NCI-H1694 (cell line): Measurements from ENCODE around the gene POTEB3.
"Not testable (repeated sequence)": the region's sequence is repeated elsewhere in the genome, so short reads cannot be mapped to it uniquely, and the experiment has no call there.

Experiments
- DNase-seq: peaks from one replicate; lab custom pipeline; 2025; lab: John Stamatoyannopoulos, UW

Gene POTEB3

DNA sequence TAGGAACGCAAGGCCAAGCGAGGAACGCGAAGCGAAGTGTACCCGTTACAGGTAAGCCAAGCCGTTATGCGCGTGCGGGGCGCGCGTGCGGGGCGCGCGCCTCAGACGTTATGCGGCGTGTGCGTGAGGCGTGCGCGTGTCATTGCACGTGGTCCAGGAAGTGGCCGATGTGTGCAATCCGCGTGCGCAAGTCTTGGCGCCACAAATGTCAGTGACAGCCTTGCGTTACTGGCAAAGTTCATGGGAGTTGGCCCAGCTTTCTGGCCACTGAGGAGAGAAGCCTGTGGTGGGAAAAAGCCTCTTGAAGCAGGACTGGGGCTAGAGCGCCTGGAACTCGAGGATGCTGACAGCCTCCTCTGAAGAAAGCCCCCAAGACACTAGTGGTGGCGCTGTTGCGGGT is at the start of gene POTEB3:
POTEB3 (minus strand) TSS at position 101 of the 400 bp plus-strand sequence. CDS start 488 bp downstream, outside the sequence.
- not testable (repeated sequence) for DNase-seq

DNA sequence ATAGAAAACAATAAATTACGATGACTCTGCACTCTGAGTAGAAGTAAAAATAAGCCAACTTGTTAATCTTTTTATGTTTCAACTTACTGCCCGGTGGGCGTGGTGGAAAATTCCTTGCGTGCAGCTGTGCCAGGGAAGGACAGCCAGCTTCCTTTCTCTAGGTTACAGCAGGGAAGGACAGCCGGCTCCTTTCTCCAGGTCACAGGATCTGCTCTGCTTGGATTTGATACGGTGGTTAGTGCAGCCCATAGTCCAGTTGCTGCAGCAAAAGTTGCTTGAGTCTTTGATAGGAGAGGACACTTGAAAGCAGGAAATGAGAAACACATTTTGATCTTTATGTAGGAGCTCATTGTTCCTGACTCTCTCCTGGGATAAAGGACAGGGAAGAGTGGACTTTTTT is 13.4 kb upstream of the POTEB3 start:
- DNase-seq: not testable (repeated sequence)

DNA sequence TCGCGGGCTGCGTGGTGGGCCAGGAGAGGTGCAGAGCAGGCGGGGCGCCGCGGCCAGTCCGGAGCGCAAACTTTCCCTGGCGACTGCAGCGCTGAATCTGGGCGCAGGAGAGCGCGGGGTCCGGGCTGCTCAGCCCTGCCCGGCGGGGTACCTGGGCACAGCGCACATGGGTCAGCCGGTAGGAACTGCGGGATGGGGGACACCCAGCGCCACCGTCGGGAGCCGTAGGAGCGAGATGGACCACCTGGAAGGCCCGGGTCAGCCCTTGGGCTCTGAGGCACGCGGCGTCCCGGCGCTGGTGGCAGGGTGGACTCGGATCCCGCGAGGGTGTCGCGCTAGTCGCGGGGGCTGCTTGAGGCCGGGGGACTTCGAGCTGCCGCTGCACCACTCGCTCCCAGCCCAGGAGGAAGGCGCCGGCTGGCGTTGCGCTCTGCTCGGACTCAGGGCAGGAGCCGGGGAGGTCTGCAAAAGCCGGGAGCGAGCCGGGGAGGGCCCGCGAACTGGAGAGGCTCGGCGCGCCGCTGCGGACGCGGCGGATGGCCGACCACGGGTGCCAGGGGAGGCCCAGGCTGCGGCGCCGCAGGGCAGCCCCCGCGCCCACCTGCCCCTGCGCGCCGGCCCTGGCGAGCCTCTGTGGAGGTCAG is 11.7 kb upstream of the POTEB3 start:
- not testable (repeated sequence) for DNase-seq

- not testable (repeated sequence) for DNase-seq
Observed at GRCh38 chr15:21451487-21451886, 11.2 kb upstream of the POTEB3 start.

- DNase-seq: not testable (repeated sequence)
Observed at GRCh38 chr15:21407366-21407765, 32.9 kb downstream of the POTEB3 start.

- DNase-seq: not testable (repeated sequence)
Observed at GRCh38 chr15:21401531-21401930, 38.8 kb downstream of the POTEB3 start.

DNA sequence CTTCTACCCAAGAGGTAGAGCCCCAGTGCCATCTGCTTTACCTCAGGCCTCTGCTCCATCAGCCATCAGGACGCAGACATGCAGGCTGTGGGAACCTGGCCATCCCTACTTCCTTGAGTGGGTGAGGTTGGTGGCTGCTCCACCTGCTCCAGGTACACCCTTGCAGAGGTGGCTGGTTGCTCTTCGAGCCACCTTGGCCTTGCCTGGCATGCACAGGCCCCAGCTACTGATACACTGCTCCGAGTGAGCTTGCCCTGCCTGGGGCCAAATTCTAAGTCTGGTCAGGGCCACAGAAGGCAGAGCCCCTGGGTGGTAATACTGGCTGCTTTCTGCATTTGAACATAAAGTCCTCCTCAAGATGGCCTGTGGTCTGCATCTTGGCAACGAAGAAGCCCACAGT is 41.2 kb downstream of the POTEB3 start:
- DNase-seq: not testable (repeated sequence)

DNA sequence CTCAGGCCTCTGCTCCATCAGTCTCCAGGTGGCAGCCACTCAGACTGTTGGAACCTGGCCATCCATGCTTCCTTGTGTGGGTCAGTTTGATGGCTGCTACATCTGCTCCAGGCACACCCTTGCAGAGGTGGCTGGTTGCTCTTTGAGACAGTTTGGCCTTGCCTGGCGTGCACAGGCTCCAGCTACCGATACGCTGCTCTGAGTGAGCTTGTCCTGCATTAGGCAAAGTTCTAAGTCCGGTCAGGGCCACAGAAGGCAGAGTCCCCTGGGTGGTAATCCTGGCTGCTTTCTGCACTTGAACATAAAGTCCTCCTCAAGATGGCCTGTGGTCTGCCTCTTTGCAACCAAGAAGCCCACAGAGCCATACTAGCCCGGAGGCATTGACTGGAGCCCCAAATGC is 41.8 kb downstream of the POTEB3 start:
- not testable (repeated sequence) for DNase-seq

DNA sequence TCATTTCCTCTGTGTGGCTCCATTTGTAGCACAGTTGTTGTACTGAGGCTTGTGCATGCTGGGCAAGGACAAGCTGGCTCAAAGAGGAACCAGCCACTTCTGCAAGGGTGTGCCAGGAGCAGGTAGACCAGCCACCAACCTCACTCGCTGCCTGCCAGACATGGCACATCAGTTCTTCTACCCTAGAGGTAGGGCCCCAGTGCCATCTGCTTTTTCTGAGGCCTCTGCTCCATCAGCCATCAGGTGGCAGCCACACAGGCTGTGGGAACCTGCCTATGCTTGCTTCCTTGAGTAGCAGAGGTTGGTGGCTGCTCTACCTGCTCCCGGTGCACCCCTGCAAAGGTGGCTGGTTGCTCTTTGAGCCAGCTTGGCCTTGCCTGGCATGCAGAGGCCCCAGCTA is 42.6 kb downstream of the POTEB3 start:
- DNase-seq: not testable (repeated sequence)

GRCh38 chr15:21397186-21397585 is 43.1 kb downstream of the POTEB3 start:
- DNase-seq: not testable (repeated sequence)

DNA sequence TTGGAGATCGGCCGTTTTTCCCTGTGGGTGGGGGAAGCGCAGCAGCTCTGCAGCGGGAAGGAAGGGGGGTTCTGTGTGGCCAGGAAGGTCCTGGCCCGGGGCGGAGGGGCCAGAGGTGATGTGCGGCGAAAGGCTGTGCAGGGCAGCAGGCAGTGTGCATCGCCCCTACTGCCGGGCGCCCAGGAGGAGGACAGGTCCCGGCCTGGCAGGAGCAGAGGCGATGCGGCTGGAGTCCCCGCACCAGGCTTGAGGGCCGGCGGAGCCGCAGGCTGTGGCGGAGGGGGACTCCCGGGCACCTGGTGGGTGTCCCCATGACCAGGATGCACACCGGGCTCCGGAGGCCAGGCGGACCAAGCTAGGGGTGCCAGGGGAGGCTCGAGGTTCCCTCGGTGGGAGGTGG is 54.3 kb downstream of the POTEB3 start:
- DNase-seq: not testable (repeated sequence)

DNA sequence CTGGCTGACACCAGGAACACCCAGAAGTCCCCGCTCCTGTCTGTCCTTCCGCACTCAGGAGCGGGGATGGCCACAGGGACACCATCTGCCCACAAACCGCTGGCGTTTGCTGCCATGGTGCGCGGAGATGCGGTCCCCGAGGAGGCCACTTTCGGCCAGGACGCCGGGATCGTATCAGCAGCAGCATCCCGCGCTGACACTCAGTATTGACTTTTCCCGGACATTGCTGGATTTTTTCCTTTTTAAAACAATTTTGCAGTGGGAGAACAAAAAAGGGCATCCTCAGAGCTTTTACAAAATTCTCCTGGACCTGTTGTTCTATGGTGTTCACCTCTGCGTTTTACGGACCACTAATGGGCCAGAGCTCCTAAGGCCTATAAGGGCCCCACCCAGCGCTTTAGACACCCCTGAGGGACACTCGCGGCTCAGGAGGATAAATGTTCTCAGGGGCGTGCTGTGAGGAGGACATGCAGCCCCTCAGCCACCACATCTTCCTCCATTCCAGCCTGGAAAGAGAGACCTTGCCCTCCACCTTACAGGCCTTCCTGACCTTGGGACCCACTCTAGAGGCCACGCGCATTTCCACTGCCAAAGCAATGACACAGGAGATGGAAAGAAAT is 56.3 kb downstream of the POTEB3 start:
- not testable (repeated sequence) for DNase-seq

DNA sequence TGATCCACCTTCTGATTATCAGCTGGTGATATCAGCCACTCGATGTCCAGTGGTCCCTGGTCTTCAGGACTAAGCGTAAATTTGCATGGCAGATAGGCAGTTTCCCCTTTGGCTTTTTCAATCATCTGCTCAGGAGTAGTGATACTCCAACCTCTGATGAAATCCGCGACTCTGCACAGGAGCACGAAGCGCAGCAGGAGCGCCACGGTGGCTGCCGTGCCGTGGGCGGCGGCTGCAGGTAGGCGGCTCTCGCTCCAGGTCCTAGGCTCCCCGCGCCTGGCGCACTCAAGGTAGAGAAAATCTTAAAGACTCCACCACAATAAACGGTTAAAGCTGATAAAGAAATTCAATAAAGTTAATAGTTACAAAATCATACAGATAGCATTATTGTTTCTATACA is 66.6 kb downstream of the POTEB3 start:
- not testable (repeated sequence) for DNase-seq

DNA sequence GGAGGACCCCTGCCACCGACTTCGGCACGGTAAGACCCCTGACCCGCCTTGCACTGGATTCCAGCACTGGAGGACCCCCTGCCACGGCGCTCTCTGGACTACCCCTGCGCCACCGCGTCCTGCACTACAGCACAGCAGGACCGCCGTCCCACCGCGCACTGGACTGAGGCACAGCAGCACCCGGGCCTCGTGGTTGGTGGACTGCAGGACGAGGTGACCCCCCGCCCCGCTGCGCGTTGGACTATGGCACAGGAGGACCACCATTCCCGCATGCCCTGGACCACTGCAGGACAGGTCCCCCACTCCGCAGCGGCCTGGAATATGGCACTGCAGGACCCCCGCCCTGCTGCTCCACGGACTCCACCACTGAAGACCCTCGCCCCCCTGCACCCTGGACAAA is 71.1 kb downstream of the POTEB3 start:
- not testable (repeated sequence) for DNase-seq

DNA sequence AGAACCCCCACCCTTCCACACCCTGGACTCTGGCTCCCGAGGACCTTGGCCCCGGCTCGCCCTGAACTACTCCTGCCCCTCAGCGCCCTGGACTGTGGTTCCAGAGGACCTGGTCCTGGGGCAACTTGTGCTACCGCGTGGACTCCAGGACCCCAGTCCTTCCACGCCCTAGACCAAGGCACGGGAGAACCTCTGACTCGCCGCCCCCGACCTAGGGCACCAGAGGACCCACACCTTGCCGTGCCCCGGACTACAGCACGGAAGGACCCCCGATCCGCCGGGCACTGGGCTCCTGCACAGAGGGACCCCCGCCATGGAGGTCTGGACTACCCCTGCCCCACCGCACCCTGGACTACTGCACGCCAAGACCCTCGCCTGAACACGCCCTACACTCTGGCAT is 71.7 kb downstream of the POTEB3 start:
- DNase-seq: not testable (repeated sequence)
